Heart left ventricle (tissue), 13 donors: ENCODE data around the gene ADAMTS7.

Source experiments
- POLR2A ChIP-seq, 2 donors: fragments of 450-650 bp; IDR thresholded peaks; one replicate each; pipeline ENCODE4 v1.6.1; 2017; ENCODE audit warnings: antibody characterized with exemption in 2 of 2, mild to moderate bottlenecking in 2 of 2, moderate library complexity in 2 of 2
- TF ChIP-seq, protein P1 (sequence below), 12 donors: fragments of 200-600 bp; sonication (generic) in 4 of 12; IDR thresholded peaks; one replicate each; pipeline versions ENCODE4 v1.5.0 to v1.8.0; 2018 to 2022; ENCODE audit warnings: antibody characterized with exemption in 12 of 12, mild to moderate bottlenecking in 5 of 12
- donor health status: ischemic (EF 13 %, LVEDD 7.1; RV severe dilation, severe dysfunction).
- donor health status: DM: no; HTN: yes; CAD: no.
- donor health status: DM: no; HTN: no; CAD: no.
- donor health status: ischemic (EF 25% LVEDD 6.9; RV normal size, moderate dysfunction).
- donor health status: ischemic (EF 25% LVEDD 5.7; RV mildly dilated, moderate dysfunction).
- donor health status: ischemic (EF 35%, LVEDD 5.7; RV mildly dilated, moderate dysfunction).
- donor health status: nonischemic (EF 11% LVEDD 7.7; RV severe dilation, severe dysfunction).
- donor health status: DM: yes; HTN: yes; CAD: no.
- donor health status: PGD.
- donor health status: ischemic (EF 29% LVEDD 5.4; RV normal size, mild dysfunction).
- donor health status: nonischemic (EF 23%, LVEDD 6.1; RV moderate dilation, normal function).

DNA sequence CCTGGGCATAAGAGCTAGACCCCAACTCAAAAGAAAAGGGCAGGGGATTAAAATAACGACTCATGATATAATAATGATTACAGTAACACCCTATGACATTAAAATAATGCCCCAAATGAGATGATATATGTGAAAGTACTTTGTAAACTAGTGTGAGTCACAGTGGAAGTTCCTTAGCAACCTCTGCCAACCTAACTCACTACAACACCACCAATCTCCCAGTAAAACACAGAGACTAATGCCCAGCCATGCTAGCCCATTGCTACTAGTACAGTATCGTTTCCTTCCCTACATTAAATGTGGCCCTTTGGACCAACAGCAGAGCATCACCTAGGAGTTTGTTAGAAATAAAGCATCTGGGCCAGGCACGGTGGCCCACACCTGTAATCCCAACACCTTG lies 11.2 kb upstream of the ADAMTS7 start:
- TF ChIP-seq POLR2A (IDR thresholded peaks at IDR 0.05): no peak
- TF ChIP-seq, protein P1, sequence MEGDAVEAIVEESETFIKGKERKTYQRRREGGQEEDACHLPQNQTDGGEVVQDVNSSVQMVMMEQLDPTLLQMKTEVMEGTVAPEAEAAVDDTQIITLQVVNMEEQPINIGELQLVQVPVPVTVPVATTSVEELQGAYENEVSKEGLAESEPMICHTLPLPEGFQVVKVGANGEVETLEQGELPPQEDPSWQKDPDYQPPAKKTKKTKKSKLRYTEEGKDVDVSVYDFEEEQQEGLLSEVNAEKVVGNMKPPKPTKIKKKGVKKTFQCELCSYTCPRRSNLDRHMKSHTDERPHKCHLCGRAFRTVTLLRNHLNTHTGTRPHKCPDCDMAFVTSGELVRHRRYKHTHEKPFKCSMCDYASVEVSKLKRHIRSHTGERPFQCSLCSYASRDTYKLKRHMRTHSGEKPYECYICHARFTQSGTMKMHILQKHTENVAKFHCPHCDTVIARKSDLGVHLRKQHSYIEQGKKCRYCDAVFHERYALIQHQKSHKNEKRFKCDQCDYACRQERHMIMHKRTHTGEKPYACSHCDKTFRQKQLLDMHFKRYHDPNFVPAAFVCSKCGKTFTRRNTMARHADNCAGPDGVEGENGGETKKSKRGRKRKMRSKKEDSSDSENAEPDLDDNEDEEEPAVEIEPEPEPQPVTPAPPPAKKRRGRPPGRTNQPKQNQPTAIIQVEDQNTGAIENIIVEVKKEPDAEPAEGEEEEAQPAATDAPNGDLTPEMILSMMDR (IDR thresholded peaks at IDR 0.05): no peak
